ENCODE measurements around the gene CYB5B. TPM values are rescaled to one million over a fixed set of nuclear protein-coding genes. Genes with fewer than 3 reads are reported as not detected.
"Not testable (repeated sequence)": the region's sequence is repeated elsewhere in the genome, so short reads cannot be mapped to it uniquely, and the experiment has no call there.

CYB5B gene
- total RNA-seq, 1 donor from 2014 or later: 97.5 TPM

DNA sequence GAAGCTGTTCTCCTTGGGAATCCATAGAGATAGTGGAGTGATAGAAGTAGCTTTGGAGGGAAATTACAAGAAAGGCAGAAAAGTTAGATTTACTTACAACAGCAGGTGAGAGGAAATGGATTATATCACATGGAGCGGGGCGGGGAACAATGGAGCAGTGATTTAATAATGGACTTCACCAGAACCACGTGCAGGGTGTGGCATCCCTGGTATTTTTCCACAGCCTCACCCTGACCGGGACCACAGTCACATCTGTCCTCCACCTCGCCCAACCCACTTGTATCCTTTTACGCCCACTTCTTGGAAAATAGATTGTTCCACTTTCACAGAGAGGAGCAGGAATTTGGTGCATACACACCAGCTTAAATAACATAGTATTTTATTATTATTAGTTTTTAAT, 15.9 kb upstream of the CYB5B start:
- DNase-seq (ENCODE audit: low spot score): no peak

DNA sequence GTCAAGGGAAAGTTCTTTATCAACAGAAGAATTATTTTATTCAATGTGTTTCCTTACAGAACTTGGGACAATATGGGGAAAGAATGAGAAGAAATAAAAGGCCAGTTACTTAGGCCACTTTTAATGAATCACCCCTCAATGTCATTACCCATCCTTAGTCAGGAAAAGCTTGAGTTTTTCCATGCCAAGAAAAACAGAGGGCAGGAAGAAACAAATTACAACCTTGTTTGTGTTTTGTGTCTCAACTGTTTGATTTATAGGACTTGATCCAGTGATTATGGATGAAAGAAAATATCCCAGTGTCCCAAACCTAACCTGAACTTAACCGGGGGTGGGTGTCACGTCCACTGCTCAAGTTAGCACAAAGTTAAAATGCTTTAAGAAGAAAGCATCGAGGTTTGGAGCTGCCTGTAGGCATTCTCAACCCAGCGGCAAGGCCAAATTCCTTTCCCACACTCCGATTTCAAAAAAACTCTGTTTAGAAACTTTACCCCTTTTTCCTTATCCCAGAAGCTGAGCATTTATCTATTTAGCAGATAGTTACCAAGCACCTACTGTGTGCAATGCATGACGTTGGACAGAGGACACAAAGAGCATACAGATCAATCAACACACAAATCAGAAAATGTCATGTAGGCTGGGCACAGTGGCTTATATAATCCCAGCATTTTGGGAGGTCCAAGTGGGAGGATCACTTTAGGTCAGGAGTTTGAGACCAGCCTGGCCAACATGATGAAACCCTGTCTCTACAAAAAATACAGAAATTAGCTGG, 14.0 kb upstream of the CYB5B start:
- DNase-seq (ENCODE audit: low spot score): no peak

DNA sequence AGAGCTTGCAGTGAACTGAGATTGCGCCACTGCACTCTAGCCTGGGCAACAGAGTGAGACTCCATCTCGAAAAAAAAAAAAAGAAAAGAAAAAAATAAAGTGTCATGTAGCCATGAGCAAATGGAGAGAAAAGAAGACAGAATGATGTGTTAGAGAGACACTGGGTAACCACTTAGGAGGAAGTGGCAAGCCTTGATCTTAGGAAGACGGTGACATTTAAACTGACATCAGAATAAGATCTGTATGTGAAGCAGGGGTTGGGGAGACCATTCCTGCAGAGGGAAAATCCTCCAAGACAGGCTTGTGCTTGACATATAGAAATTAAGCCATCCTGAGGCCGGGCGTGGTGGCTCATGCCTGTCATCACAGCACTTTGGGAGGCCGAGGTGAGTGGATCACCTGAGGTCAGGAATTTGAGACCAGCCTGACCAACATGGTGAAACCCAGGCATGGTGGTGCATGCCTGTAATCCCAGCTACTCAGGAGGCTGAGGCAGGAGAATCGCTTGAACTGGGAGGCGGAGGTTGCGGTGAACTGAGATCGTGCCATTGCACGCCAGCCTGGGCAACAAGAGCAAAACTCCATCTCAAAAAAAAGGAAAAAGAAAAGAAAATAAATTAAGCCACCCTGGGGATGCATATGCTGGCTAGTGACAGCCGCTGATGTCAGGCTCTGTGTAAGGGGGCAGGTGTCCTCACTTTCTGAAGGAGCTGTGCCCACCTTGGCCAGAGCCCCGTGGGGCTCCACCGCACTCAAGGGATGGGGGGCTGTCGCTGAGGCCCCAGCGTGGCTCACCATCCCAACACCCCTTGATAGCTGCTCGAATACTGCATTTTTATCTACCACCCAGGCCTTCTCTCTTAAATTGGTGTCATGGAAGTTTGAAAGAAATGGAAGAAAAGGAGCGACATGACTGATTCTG, 13.1 kb upstream of the CYB5B start:
- DNase-seq (ENCODE audit: low spot score): no peak

DNA sequence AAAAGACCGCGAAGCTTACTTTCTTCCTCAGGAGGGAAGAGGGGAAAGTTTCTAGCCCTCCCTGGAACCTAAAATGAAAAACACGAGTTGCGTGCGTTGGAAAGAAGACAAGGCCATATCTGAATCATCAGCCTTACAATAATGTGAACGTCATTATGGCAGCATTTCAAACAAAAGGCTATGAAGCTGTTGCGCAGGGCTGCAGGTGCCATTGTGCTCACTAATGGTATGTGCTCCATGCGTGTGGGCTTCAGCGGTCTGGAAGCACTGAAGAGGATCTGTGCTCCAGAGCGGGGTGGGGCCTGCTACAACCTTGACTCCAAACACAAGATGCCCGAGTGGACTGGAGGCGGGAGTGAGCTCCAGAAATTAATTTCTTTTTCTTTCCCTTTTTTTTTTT, 12.1 kb upstream of the CYB5B start:
- DNase-seq (ENCODE audit: low spot score): no peak

DNA sequence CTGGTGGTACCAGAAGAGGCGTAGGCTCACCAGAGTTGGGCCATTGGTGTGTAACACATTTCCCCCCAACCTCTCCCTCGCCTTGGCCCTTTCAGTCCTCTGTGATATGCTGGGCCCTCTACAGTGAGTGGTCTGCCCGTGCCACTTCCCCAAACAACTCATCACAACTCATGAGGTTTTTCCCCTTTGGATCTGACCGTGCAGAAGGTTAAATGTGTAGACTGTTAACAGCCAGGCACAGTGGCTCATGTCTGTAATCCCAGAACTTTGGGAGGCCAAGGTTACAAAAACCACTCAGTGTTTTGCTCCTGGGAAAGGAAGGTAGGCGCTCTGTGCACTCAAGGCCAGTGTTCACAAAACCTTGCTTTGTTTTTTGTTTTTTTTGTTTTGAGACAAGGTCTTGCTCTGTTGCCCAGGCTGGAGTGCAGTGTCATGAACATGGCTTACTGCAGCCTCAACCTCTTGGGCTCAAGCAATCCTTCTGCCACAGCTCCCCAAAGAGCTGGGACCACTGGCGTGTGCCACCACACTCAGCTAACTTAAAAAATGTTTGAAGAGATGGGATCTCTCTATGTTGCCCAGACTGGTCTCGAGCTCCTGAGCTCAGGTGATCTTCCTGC, 11.3 kb upstream of the CYB5B start:
- no peak for DNase-seq (ENCODE audit: low spot score)

DNA sequence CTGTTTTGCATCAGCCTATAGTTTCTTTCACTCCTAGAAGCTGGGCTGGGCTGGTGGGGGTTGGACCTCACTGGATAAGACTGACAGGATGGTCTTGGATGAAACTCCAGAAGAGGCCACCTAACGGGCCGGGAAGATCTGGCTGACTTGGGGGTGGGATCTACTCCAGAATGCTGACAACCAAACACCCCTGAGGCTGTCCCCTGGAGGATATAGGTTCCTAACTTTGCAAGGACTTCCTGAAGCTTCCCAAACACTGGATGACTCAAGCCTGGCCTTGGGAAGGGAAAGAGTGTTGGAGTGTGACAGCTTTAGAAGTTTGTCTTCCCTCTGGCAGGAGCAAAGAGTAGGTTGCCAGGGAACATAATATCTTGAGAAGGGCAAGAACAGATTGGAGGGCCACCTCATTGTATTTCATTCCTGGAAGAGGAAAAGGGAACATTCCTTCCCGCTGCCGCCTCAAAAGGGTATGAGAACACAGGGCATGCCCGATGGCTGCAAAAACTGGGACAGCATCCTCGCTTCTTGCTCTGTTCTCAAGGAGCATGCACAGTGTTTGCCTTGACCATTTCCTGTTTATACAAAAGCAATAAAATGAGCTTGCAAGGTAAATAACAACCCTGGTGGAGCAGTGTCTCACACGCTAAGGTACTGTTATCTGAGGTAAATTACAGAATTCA, 6.8 kb upstream of the CYB5B start:
- no peak for DNase-seq (ENCODE audit: low spot score)

DNA sequence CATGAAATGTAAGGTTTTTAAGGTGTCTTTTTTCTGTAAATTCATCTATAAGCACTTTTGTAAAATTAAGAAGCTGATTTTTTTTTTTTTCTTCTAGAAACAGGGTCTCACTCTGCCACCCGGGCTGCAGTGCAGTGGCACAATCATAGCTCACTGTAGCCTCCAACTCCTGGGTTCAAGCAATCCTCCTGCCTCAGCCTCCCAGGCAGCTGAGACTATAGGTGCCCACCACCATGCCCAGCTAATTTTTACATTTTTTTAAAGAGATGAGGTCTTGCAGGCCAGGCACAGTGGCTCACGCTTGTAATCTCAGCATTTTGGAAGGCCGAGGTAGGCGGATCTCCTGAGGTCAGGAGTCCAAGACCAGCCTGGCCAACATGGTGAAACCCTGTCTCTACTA, 4.5 kb upstream of the CYB5B start:
- DNase-seq (ENCODE audit: low spot score): no peak

DNA sequence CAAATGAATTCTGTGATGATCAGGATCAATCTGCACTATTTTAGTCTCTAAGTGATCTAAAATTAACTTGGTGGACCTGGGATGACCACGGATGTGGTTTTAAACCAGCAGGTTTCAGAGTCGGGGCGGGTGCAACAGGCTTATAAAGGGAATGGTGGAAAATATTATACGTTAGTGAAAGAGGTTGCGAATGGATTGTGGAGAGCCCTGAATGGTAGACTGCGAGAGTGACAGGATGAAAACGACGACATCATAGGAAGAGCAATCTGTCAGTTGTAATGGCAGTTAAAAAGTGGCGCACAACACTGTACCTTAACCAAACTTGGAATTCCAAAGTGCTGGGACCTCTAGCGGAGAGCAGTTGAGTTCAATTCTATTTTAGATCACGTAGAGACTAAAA, 1.2 kb upstream of the CYB5B start:
- no peak for DNase-seq (ENCODE audit: low spot score)

DNA sequence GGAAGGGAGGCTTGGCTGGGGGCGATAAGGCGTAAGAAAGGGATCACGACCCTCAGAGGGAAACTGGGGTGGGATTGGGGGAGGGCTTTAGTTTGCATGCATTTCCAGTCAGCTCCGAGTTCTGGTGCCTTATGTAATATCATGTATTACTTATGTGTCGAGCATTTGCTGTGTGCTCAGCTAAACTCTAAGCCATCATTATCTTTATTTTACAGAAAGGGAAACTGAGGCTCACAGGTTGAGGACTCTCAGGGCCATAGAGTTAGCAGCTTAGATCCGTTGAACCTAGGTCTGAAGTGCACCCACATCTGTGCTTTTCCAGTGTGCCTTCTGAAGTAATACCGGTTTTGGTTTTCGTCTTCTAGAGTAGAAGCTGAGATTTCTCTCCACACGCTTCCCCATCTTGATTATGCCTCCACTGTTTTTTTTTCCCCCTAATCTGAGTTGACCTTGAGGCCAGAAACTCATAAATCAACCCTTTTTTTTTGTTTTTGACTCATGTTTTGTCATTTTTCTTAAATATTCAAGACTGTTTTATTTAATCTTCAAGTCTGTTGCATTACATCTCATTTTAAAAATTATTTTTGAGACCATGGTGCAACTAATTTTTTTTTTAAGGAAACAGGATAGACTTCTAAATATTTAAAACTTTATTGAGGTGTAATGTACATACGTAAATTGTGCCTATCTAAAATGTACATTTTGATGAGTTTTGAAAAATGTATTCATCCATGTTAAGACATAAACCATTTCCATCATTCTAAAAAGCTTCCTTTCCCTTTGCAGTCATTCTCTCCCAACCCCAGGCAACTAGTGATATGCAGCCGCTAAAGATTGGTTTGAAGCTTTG, 741 bp downstream of the CYB5B start:
- DNase-seq (ENCODE audit: low spot score): no peak

DNA sequence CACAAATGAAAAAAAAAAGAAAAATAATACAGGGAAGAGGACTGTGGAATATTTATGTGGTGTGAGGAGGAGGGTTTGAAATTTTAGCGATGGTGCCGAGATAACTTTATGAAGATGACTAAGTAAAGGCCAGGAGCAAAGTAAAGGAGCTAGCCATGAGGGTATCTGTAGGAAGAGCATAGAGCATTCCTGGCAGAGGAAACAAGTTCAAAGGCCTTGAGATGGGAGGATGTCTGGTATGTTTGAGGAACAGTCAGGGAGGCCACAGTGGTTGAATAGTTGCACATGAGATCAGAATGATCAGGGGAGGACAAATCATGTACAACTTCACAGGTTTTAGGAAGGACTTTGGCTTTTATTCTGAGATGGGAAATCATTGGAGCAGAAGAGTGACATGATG, 4.2 kb downstream of the CYB5B start:
- no peak for DNase-seq (ENCODE audit: low spot score)

DNA sequence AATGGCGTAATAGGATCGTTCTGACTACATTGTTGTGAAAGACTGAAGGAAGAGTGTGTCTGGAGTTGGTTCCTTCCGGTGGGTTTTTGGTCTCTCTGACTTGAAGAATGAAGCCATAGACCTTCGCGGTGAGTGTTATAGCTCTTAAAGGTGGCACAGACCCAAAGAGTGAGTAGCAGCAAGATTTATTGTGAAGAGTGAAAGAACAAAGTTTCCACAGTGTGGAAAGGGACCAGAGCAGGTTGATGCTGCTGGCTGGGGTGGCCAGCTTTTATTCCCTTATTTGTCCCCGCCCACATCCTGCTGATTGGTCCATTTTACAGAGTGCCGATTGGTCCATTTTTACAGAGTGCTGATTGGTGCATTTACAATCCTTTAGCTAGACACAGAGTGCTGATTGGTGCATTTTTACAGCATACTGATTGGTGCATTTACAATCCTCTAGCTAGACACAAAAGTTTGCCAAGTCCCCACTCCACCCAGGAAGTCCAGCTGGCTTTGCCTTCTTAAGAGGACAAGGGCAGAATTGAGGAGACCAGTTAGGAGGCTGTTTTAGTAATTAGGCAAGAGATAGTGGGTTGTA, 4.7 kb downstream of the CYB5B start:
- not testable (repeated sequence) for DNase-seq (ENCODE audit: low spot score)

DNA sequence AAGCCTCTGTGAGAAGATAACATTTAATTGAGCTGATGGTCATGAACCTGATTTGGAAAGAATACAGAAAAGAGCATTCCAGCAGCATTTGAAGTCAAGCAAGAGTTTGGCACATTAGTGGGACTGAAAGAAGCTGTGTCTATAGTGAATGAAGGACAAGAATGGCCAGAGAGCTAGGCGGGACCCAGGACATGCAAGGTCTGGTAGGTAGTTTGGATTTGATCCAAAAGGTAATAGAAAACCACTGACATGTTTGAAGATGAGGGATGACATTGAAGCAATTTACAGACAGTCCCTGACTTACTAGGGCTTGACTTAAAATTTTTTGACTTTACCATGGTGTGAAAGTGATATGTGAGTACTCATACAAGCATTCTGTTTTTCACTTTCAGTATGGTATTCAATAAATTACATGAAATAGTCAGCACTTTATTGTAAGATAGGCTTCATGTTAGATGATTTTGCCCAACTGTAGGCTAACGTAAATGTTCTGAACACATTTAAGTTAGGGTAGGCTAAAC, 7.6 kb downstream of the CYB5B start:
- no peak for DNase-seq (ENCODE audit: low spot score)

DNA sequence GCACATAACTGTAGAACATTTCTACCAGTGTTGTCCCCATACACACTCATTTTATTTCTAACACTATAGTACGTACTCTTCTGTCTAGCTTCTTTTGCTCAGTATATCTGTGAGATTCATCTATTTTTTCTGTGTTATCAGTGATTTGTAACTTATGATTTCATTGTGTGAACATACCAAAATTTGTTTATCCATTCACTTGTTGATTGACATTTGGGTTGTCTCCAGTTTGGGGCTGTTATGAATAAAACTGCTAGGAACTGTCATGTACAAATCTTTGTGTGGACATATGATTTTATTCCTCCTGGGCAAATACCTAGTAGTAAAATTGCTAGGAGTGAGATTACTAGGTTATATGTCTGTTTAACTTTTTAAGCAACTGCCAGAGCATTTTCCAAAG, 9.6 kb downstream of the CYB5B start:
- no peak for DNase-seq (ENCODE audit: low spot score)

DNA sequence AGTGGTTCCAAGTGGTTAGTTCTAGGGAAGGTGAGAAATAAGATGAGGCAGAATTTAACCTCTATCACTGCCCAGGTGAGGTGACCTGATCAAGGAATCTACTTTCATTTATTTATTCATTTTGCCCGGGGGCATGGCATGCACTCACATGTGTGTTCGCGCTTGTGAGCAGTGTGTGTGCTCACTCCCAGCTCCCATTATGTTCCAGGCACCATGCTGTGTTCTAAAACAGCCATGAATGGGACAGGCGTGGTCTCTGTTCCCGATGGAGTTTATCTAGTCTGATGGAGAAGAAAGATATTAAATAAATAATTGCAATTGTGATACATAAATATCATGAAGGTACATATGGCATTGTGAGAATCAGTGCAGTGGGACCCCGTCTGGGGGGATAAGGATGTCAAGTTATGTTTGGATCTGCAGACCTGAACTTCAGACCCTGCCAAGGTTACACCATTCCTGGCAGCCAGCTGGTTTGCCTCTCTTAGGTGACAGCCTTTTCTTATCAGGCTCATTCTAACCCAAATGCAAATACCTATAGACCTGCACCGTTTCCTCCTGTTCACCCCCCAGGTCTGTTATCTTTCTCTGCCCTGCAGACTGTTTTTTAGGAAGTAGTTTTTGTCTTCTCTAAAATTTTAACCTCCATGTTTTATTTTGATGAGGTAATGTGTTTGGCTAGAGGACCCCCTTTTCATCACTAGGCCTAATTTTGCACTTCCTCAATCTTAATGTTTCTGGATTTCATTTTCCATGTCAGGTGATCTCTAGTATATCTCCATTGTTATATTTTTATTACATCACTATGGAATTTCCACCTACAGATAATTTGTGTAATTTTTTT, 11.8 kb downstream of the CYB5B start:
- DNase-seq (ENCODE audit: low spot score): no peak

DNA sequence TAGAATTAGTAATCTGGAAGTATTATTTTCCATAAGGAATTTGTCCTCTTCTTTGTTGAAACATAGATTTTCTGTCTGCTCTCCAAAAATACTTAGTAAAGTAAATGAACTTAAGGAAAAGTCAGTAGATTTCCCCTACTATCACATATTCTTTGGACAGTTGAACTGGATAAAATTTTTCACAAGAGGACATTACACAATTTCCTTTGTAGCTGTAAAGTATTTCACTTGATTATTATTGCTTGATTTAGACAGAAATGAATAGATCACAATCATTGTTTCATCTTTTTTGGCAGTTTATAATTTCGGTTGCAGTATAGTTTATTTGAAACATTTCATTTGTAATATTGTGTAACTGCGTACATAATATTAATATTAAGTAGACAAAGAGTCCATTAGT, 12.5 kb downstream of the CYB5B start:
- DNase-seq (ENCODE audit: low spot score): no peak

DNA sequence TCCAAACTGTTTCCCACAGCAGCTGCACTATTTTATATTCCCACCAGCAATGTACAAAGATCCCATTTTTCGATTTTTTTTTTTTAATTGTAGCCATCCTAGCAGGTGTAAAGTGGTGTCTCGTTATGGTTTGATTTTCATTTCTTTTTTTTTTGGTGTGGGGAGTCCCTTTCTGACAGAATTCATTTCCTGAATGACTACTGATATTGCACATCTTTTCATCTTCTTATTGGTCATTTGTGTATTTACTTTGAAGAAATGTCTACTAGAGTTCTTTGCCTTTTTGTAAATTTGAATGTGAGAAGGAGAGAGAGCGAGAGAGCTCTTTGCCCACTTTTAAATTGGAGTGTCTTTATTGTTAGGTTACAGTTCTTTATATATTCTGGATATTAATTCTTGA, 14.0 kb downstream of the CYB5B start:
- DNase-seq (ENCODE audit: low spot score): no peak

DNA sequence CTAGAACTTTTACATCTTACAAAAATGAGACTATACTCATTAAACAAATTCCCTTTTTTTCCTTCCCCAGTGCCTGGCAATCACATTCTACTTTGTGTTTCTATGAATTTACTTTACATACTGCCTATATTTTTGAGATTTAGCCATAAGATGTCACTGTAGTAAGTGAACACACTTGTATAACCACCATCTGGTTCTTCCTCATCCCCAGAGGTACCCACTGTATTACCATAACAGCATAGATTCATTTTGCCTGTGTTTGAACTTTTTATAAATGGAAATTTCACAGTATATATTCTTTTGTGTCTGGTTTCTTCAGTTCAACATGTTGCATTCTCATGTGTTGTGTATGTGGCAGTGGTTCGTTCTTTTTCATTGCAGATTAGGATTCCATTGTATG, 15.8 kb downstream of the CYB5B start:
- no peak for DNase-seq (ENCODE audit: low spot score)

DNA sequence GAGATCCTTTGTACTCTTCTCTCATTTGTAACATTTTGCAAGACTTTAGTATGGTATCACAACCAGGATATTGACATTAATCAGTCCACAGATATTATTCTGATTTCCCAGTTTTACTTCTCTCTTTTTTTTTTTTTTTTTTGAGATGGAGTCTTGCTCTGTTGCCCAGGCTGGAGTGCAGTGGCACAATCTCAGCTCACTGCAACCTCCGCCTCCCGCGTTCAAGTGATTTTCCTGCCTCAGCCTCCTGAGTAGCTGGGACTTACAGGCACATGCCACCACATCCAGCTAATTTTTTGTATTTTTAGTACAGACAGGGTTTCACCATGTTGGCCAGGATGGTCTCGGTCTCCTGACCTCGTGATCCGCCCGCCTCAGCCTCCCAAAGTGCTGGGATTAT, 16.6 kb downstream of the CYB5B start:
- not testable (repeated sequence) for DNase-seq (ENCODE audit: low spot score)

DNA sequence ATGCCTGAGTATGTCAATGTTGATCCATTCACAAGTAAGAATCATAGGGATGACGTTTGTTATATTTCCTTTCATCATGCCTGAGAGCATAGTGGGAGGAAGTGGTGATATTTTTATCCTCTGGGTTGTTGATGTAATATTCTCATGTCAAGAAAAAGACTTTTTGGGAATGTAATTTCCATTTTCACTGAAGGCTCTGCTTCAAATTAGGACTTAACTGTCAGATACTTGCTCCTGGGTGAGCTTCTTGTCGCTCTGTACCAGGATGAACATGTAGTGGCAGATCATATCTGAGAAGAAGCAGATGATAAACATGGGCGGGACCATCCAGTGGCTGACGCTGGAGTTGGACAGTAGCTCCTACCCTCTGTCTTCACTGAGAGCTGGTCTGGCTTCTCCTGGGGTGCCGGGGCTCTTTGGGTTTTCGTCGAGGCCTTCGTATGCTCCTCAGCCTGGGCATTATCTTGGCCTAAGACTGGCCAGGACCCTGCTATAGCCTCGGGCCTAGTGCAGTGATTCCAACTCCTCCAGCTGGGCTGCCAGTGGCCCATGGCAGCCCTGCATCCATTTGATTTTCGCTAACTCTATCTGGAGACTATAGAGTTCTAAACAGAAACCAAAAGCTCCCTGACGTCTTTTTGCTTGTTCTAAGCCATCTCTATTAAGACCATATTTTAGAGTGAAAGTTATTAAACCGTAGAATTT, 19.7 kb downstream of the CYB5B start:
- peak; percentile 44 for DNase-seq (ENCODE audit: low spot score)

All from umbilical cord (tissue), 2 donors.